Right lung (tissue), 5 donors: ENCODE results near the gene ZEB1. TPM values are rescaled to one million over a fixed set of nuclear protein-coding genes. Genes with fewer than 3 reads are reported as not detected.
"Not testable (repeated sequence)": the region's sequence is repeated elsewhere in the genome, so short reads cannot be mapped to it uniquely, and the experiment has no call there.

Experiments used
- DNase-seq, 2 donors: peaks; one replicate each; pipeline ENCODE4 v3.0.0-alpha.2; 2013
- polyA plus RNA-seq, 5 donors: library from polyadenylated mRNA; unstranded; fragments of 120-200 nt; gene quantifications; one replicate each; pipeline versions ENCODE4 v1.2.1 to v1.2.3, GENCODE V29; 2013; ENCODE audit warnings: inconsistent platforms in 1 of 5, low replicate concordance in 1 of 5; ENCODE audit not compliant: insufficient read length in 5 of 5, insufficient read depth in 1 of 5

ZEB1 gene
- polyA plus RNA-seq, 5 donors = 21.8 to 39.5 (median 34.9) TPM

DNA sequence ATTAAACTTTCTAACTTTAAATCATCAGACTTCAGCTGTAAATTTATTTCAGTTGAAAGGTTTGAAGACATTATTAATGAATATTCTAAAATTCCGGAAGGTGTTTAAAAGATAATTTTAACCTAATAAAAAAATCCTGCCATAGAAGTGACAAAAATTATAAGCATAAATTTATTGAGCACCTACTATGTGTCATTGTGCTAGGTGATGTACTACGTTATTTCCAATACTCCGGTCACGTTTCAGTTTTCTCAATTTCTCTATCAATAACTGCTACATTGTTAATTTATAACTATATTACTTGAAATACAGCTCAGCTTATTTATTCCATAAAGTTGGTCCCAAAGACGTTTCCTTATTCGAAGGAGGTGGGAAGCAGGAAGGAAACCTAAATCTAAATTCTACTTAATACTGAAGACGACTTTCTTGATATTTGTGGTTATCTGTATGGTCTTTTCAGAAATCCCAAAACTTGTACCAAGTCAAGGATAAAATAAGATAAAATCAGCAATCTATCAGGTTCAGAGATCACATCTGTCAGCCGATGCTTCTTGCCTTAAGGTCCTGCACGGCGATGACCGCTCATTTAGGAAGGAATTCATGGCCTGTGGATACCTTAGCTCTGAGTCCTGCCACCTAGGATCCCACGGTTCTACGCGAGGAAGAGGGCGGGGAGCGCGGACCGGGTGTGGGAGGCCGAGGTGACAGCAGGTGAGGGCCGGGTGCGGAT, 1.2 kb upstream of the ZEB1 start:
- DNase-seq = no peak

DNA sequence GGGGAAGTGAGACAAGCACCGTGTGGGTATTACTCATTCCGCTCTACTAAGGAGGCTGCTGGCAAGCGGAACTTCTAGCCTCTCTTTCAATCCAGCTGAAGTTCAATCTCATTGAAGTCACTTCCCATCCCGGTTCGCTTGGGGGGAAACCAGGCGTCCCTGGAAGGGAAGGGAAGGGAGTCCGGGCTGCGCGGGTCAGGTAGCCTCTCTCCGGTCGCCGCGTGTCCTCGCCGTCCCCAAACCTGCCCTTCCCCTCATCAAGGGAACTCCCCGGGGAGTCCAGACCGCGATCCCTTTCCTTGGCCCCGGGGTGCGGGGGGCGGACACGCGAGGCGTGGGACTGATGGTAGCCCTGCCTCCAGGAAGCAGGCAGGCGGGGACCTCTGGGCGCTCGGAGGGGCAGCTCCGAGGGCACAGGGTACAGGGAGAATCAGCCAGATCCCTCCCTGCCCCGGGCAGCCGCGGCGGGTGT, 598 bp upstream of the ZEB1 start:
- DNase-seq = peak; percentile 42

DNA sequence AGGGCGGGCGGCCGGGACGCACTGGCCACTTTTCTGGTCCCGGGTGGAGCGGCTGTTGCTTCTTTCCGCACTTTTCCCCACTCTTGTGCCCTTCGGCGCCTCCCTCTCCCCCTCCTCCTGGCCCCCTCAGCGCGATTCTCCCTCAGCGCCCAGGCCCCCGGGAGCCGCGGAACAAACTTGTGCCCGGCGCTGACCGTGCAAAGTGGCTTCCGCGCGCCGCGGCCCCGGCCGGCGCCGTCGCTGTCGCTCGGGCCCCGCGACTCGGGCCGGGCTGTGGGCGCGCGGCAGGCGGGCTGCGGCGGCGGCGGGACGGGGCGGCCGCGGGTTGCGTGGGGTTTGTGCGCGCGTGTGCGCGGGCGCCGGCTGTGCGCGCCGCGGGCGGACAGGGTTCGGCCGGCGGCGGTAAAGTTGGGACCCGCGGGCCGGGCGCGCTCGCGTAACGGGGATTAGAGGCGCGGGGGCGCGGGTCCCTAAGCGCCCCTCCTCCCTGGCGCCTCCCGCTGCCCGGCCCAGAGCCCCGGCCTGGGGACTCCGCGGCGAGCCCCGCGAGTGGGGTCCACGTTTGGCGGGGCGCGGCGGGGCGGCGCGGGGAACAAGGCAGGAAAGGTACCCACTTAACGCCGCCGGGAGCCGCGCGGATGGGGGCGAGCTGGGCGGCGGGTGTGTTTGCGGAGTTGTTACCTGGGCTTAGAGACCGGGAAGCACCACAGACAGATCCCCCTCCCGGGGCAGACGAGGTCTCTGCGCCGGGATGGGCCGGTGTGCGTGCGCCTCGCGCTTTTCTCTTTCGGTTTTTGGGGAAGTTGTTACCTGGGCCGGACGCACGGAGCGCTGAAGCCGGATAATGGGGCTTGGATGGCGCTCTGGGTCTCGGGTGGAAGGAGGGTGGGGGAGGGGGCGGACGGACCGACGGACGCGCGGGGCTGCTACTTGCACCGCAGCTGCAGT, 860 bp downstream of the ZEB1 start:
- peak in 1 of 2 donors; percentile 31 for DNase-seq

DNA sequence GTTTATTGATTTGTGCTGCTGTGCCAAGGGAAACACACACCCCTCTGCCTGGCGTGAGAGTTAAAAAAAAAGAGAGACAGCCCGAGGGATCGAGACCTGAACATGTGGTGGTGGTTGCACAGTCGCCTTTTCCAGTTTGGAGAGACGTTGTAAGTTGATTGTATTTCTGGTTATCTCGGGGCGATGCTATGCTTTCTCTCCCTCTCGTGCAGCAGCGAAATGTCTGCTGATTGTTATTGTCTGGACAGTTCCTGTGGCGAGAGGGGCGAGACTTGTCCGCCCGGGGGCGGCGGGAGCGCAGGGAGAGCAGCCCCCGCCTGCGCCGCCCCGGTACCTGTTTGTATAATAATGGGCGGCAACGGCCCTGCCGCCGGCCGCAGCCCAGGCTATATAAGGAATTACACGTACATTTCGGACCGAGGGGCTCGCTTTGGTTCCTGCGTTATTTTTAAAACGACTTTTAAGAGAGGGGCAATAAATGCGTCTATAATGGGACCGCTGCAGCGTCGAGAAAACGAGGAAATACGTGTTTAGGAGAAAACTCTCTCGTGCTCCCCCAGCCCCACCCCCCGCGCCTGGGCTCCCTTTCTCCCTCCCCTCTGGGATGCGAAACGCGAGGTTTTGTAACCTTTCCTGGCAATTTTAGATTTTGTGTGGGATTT, 1.7 kb downstream of the ZEB1 start:
- DNase-seq = peak; percentile 42 to 43

DNA sequence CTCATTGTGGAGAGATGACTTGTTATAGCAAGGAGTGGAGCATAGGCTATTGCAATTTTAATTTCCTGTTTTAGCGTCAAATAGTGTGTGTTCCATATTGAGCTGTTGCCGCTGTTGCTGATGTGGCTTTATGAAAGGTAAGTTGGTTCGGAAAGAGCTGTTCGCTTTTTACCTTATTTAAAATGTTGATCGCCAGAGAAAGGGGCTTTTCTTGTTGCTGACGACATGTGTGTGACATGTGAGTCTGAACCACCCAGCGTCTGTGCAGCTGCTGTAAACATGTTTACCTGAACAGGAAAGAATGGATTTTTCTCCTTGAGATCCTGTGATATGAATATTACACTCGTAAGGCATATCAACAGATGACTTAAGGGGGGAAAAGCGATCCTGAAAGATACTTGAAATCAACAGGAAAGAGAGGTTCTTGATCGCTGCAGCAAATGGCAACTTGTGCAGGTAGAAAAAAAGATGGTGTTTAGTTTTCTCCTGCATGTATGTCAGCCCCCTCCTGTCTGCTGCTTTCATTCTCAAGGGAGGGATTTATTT, 2.5 kb downstream of the ZEB1 start:
- DNase-seq = no peak

DNA sequence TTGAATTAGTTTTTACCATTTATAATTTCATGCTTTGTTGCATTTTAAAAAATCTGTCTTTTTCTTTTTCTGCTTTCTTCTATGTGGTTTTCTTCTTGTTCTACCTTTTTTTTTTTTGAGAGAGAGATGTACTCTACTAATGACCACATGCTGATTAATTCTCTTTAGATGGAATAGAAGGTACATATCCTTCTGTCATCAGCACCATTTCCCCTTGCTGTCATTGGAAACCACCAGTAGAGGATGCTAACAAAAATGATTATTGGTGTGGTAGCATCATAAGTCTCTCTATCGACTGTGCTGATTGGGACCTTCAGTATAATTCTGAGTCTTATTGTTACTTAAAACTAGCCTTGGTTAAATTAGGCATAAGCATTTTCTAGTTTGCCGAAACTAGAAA, 3.6 kb downstream of the ZEB1 start:
- no peak for DNase-seq

DNA sequence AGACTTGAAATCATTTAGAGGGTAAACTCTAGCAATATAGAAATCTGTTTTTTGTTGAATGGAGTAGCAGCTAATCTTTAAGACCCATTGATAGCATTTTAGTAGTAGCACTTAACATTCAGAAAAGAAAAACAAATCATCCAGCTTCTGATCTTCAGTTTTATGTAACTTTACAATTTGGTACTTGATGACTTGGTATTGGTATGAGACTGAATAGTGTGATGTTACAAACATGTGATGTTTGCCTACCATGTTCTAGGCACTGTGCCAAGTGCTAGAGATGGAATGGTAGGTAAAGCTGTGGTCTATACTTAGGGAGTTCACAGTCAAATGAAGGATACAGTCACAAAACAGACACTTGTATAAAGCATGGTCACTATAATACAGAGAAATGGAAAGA, 21.3 kb downstream of the ZEB1 start:
- no peak for DNase-seq

DNA sequence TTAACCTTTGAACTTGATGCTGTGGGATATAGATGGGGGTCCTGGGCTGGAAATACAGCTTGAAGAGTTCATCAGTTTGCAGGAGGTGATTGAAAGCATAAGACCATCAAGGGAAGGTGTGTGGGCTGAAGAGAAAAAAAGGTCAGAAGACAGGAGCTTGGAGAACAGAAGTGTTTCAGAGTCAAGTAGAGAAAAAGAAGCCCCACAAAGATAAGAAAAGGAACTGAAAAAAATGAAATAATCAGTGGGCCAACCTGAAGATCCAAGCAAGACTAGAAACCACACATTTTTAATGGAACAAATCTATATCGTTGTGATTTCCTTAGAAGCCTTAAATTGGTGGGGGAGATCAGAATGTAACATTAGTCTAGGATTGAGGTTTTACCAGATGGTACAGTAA, 22.5 kb downstream of the ZEB1 start:
- no peak for DNase-seq

DNA sequence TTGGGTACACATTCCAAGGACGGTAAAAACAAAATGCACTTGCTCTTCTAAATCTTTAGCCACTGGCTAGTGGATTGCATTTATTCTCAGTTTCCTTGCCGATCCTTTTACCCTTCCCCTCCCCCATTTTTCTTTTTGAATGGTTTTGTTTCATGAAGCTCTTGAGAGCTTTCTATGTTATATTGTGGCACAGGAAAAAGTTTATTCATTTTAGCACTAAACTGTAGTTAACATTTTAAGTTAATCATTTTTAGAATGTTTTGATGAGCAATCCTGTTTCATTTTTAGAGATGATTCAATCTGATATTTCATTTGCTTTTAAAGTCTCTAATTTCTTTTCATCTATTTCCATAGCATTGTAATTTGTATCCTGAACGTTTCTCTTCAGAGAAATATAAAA, 24.0 kb downstream of the ZEB1 start:
- DNase-seq = no peak

DNA sequence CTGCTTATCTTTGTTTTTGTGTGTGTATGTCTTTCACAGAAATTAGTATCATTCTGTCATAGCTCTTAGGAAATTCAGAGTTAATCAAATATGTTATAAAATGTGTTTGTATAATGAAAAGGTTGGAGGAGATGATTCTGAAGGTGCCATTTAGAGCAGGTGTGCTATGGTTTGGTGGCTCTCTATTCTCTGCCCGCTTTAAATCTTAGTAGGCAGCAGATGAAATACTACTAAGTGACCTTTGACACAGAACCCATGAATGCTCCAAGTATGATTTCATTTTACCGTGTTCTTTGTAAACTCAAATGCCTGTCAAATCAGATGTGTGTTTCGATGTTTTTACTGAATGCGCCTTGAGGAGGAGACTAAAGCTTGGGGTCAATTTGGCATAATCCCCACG, 24.5 kb downstream of the ZEB1 start:
- no peak for DNase-seq

DNA sequence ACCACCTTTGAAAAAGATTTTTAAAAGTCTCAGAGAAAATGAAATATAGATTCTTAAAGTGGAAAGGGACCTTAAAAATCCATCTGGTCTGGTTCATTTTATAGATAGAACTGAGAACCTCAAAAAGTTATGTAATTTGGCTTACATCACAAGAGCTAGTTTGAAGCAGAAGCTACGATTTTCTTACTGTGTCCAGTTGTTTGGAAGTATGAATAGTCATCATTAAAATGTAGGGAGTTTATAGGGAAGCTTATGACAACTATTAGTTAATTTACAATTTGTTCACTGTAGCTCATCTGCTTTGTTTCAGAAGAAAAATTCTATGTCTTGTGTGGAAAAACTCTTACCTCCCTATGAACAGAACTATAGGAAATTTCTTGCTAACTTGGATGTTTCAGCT, 26.9 kb downstream of the ZEB1 start:
- DNase-seq = no peak

DNA sequence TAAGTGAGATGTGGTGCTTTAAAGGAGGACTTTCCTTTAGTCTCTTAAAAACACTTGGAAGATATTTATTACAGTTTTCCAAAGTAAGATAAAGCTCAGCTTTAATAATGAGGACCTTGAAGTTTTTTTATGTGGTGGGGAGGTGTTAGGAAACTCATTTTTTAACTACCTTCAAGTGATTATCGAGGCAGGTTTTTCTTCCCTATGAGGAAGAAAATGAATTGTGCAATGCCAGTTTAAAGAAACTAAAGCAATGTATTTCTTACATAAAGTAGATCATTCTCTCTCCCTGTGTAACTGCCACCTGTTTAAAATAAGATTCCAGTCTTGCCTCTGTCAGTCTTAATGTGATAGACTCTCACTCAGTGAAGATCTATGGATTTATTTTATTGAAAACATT, 27.9 kb downstream of the ZEB1 start:
- no peak for DNase-seq

DNA sequence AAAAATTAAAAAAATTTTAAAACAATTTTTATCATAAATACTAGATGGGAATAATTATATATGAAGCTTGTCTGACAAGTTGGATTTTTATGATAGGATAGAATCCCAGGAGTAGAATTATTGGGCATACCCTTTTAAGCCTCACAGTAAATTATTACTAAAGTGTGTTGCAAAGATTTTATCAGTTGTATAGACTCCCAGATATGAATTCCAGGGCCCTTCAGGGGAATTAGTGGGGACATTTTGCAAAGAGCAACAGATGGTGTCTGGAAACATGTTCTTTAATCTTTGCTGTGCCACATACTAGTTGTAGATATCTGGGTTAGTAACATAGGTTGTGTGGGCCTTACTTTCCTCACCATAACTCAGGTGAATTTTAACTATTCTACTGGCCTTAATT, 28.7 kb downstream of the ZEB1 start:
- DNase-seq = no peak

DNA sequence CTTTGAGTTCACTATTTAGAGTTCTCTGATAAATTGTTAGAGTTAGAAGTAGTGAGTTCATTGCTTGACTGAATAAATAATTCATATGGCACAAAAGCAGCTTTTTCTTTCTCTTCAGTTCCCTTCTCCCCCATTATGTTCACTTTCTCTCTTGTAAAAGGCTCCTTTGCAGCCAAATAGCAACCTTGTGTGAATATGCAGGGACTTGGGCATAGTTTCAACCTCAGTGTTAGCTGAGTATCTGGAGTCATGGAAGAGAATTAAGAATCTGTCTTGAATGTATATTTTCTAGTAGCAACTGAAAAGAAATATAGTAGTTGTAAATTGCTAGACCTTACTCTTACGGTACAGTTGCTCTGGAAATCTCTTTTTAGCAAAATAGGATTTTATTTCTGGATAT, 31.9 kb downstream of the ZEB1 start:
- no peak for DNase-seq

DNA sequence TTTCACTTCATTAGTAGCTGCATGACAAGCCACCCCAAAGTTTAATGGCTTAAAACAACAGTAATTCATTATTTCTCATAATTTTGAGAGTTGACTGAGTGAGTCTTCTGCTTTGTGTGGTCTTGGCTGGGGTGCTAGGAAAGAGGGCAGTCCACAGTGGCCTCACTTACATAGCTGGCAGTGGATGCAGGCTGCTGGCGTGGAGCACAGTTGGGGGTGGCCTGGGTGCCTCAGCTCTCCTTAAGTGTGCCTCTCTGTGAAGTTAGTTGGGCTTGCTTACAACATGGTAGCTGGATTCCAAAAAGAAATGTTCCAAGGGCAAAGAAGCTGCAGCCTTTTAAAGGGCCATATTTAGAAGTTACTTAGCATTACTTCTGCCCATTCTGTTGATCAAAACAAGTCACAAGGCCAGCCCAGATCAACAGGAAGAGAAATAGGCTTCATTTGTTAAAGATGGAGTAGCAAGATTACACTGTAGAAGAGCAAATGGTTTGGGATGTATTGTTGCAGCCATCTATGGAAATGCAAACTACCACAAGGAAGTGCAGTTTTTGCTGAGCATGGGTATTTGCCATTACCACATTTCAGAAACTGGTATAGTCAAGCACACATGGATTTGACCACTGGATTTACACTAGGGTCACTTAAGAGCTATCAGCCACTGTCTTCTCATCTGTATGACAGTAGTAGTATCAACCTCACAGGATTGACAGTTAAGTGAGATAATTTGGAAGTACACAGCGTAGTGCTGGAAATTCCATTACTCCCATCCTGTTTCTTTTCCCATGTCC, 33.6 kb downstream of the ZEB1 start:
- no peak for DNase-seq

DNA sequence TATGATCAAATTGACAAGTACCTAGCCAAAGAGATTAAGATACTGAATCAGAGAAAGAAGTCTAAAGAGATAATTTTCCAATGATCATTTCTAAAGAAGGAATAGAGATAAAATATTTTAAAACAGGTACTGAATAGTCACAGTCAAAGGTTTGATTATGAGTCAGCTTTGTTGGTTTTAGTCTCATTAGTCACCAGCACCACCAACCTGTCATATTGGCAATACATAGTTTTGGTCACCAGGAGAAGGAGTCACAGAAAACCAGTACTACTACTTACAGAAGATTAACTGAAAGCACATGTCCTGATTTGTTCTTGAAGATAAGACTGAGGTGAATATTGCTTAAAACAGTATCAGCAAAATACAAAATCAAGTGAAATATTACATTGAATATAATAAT, 34.6 kb downstream of the ZEB1 start:
- no peak for DNase-seq

DNA sequence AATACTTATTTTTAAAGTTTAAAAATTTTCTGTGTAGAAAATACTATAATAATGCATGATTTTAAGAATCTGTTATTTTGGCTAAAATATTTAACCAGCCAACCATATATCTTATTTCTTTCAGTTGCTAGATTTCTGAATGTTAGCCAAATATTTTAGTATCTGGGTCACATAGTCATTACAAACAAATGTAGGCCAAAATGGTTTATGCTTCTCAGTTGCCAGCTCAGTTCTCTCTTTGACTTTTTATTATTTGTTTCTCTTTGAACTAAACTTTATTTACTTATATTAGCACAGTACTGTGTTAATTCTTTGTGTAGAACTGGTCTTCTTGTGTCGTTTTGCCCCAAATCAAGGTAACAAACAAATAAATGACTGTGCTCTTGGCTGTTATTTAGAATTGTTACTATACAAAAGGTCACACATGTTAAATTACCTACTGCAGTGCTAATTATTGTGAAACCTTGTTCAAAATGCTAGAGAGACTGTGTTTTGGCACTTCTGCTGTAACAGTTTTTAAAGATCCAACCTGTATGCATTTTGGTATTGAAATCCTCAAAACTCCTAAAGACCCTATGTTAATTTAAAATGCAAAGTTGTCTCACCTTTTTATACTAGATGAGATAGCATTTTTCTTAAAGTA, 39.8 kb downstream of the ZEB1 start:
- DNase-seq = no peak

DNA sequence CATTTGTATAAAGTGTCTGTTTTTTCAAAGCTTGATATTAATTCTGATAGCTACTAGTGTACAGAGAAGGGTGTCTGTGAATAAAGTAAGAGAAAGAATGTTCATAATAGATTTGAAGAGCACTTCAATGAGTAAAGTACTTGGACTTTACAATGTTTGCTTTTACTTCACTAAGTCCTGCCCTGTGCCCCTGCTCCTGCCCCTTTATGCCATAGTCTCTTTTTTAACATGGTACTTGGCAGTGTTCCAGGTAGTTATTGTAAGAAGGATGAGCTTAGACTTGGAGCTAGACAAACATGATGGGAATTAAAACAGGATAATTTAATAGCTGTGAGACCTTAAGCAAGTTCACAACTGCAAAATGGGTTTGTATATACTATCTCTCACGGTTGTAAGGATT, 41.0 kb downstream of the ZEB1 start:
- DNase-seq = peak in 1 of 2 donors; percentile 4

DNA sequence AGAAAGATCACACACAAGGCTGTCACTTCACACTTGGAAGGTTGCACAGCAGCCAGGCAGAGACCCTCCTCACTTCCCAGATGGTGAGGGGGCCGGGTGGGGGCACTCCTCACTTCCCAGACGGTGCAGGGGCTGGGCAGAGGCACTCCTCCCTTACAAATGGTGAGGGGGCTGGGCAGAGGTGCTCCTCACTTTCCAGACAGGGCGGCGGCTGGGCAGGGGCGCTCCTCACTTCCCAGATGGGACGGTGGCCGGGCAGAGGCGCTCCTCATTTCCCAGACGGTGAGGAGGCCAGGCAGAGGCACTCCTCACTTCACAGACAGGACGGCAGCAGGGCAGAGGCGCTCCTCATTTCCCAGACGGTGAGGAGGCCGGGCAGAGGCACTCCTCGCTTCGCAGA, 42.5 kb downstream of the ZEB1 start:
- not testable (repeated sequence) for DNase-seq

DNA sequence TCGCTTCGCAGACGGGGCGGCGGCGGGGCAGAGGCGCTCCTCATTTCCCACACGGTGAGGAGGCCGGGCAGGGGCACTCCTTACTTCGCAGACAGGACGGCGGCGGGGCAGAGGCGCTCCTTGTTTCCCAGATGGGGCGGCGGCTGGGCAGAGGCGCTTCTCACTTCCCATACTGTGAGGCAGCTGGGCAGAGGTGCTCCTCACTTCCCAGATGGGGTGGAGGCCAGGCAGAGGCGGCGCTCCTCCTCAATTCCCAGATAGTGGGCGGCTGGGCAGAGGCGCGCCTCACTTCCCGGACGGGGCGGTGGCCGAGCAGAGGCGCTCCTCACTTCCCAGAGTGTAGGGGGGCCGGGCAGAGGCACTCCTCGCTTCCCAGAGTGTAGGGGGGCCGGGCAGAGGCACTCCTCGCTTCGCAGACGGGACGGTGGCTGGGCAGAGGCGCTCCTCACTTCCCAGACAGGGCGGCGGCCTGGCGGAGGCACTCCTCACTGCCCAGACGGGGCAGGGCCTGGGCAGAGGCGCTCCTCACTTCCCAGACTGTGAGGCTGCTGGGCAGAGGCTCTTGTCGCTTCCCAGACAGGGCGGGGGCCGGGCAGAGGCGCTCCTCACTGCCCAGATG, 43.1 kb downstream of the ZEB1 start:
- DNase-seq = no peak
